Endothelial cell (in vitro differentiated cells): ENCODE results near the gene FAM111B. TPM values are rescaled to one million over a fixed set of nuclear protein-coding genes. Genes with fewer than 3 reads are reported as not detected.

Experiments
- DNase-seq: peaks from one replicate; pipeline ENCODE4 v3.0.0; 2021; ENCODE audit warnings: low spot score
- H3K27ac Mint-ChIP-seq: one replicate; pipeline ENCODE4 v1.8.0; 2021; ENCODE audit warnings: mixed read lengths, inconsistent platforms; ENCODE audit not compliant: unreplicated experiment
- H3K27me3 Mint-ChIP-seq: one replicate; pipeline ENCODE4 v1.8.0; 2021; ENCODE audit warnings: mild to moderate bottlenecking, moderate library complexity, mixed read lengths, inconsistent platforms; ENCODE audit not compliant: unreplicated experiment
- H3K36me3 Mint-ChIP-seq: one replicate; pipeline ENCODE4 v1.8.0; 2021; ENCODE audit warnings: mild to moderate bottlenecking, low read depth, mixed read lengths, inconsistent platforms; ENCODE audit not compliant: unreplicated experiment
- H3K4me1 Mint-ChIP-seq: one replicate; pipeline ENCODE4 v1.8.0; 2021; ENCODE audit warnings: mild to moderate bottlenecking, mixed read lengths, inconsistent platforms; ENCODE audit not compliant: unreplicated experiment
- H3K4me3 Mint-ChIP-seq: one replicate; pipeline ENCODE4 v1.8.0; 2021; ENCODE audit warnings: mild to moderate bottlenecking, mixed read lengths, inconsistent platforms; ENCODE audit not compliant: unreplicated experiment
- H3K9me3 Mint-ChIP-seq: one replicate; pipeline ENCODE4 v1.8.0; 2021; ENCODE audit warnings: mixed read lengths, inconsistent platforms; ENCODE audit not compliant: unreplicated experiment
- total RNA-seq: library from RNA; stranded (reverse); fragmentation: NEBNext Ultra II Directional; extraction: Animal tissue kit (Norgen Biotek cat#: 25700); gene quantifications from one replicate; pipeline ENCODE4 v1.2.1, GENCODE V29; 2021; ENCODE audit not compliant: unreplicated experiment
- TF ChIP-seq, protein P1 (sequence below): fragments of 200-600 bp; sonication (generic); IDR thresholded peaks from one replicate; pipeline ENCODE4 v1.5.0; 2021; ENCODE audit warnings: antibody characterized with exemption; ENCODE audit not compliant: unreplicated experiment

The FAM111B gene
- total RNA-seq, 1 donor from 2014 or later: 3.4 TPM

DNA sequence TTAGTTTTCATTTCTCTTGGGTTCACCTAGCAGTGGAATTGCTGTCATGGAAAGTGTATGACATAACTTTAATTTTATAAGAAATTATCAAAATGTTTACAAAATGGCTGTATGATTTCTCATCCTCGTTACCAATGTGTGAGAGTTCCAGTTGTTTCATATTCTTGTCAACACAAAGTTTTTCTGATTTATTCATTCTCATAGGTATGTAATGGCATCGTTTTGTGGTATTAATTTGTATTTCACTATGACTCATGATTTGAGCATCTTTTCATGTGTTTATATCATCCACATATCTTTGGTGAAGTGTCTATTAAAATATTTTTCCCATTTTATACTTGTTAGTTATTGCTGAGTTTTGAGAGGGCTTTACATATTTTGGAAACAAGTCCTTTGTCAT, 5.5 kb downstream of the FAM111B start:
- no peak for DNase-seq
- TF ChIP-seq, protein P1, sequence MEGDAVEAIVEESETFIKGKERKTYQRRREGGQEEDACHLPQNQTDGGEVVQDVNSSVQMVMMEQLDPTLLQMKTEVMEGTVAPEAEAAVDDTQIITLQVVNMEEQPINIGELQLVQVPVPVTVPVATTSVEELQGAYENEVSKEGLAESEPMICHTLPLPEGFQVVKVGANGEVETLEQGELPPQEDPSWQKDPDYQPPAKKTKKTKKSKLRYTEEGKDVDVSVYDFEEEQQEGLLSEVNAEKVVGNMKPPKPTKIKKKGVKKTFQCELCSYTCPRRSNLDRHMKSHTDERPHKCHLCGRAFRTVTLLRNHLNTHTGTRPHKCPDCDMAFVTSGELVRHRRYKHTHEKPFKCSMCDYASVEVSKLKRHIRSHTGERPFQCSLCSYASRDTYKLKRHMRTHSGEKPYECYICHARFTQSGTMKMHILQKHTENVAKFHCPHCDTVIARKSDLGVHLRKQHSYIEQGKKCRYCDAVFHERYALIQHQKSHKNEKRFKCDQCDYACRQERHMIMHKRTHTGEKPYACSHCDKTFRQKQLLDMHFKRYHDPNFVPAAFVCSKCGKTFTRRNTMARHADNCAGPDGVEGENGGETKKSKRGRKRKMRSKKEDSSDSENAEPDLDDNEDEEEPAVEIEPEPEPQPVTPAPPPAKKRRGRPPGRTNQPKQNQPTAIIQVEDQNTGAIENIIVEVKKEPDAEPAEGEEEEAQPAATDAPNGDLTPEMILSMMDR: no peak
- H3K9me3 Mint-ChIP-seq: no peaks in the 10 kb centered on the region
- peaks cover 17% of the 10 kb centered on the region for H3K36me3 Mint-ChIP-seq
- H3K4me1 Mint-ChIP-seq: peaks cover 4% of the 10 kb centered on the region
- H3K27ac Mint-ChIP-seq: no peak overlapping the region
- no peak overlapping the region for H3K4me3 Mint-ChIP-seq
- H3K27me3 Mint-ChIP-seq: peaks cover 3% of the 10 kb centered on the region

DNA sequence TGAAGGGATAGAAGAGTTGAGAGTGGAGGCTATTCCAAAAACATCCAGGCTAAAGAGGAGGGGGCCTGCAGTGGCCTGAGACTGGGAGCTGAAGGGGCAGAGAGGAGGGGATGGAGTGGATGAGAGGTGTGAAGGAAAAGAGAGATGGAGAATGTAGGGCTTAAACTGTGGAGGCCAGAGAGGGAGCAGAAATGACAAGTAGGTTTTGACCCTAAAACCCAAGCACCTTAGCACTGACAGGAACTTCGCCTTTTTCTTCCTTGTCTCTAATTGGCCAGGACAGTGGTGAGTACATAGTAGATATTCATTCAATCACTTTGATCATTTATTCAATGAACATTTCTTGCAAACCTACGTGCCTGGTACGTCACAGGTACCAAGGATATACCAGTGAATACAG, 7.3 kb downstream of the FAM111B start:
- Mint-ChIP-seq H3K4me1 (no peaks in the 10 kb centered on the region), H3K36me3 (peaks cover 22% of the 10 kb centered on the region), H3K9me3 (no peaks in the 10 kb centered on the region), H3K27ac (no peak overlapping the region), H3K27me3 (peaks cover 3% of the 10 kb centered on the region), H3K4me3 (no peak overlapping the region)
- TF ChIP-seq, protein P1: no peak
- DNase-seq: no peak

DNA sequence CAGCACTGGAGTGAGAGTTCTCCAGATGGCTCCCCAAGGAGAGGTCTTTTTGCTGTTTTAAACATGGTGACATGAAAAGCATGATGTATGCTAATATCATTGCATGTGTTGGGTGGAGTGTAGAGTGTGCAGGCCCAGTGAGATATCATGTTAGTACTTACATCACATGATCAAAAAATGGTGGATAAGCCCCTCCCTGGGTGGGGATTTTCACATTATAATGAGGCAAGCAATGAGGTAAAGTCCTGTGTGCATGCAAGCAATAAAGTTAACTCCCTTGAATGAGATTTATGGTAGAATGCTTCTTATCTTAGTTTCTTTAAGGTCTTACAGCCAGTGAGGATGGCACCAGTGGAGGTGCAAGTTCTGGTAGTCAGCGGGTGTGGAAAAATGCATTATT, 8.5 kb downstream of the FAM111B start:
- Mint-ChIP-seq H3K4me1 (no peaks in the 10 kb centered on the region), H3K27me3 (peaks cover 3% of the 10 kb centered on the region), H3K27ac (no peak overlapping the region), H3K36me3 (peaks cover 22% of the 10 kb centered on the region), H3K4me3 (no peak overlapping the region), H3K9me3 (no peaks in the 10 kb centered on the region)
- no peak for DNase-seq
- TF ChIP-seq, protein P1: no peak

DNA sequence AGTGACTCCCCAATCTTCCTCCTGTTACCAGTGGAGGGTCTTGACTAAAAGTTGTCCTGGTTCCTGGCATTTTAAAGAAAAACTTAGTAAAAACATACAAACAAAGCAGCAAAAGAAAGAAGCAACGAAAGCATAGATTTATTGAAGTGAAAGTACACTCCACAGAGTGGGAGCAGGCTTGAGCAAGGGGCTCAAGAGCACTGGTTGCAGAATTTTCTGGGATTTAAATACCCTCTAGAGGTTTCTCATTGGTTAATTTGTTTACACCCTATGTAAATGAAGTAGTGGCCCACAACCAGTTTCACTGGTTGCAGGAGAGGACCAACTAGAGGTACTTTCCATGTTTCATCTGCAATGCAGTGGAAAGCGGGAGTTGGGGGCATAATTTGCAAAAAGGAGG, 10.7 kb downstream of the FAM111B start:
- H3K27ac Mint-ChIP-seq: no peak overlapping the region
- no peaks in the 10 kb centered on the region for H3K4me1 Mint-ChIP-seq
- TF ChIP-seq, protein P1: no peak
- H3K9me3 Mint-ChIP-seq: no peaks in the 10 kb centered on the region
- peaks cover 3% of the 10 kb centered on the region for H3K27me3 Mint-ChIP-seq
- DNase-seq: no peak
- peaks cover 22% of the 10 kb centered on the region for H3K36me3 Mint-ChIP-seq
- H3K4me3 Mint-ChIP-seq: no peak overlapping the region

DNA sequence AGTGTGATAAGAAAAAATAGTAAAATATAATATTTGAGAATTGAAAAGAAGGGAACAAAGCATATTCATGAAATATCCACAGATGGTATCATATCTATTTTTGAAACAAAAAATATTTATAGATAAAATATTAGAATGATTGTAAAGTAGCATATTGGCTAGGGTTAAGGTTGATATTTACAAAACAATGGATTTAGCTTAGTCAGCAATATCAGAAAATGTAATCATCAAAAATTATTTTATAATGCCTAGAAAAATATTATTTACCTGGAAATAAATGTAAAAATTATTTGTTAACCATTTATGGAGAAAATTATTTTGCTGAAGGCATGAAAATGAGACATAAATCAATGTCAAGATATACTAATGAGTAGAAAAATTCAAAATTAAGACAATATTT, 12.8 kb downstream of the FAM111B start:
- Mint-ChIP-seq H3K27ac (no peak overlapping the region), H3K27me3 (no peaks in the 10 kb centered on the region), H3K36me3 (peaks cover 25% of the 10 kb centered on the region), H3K4me3 (no peak overlapping the region), H3K9me3 (no peaks in the 10 kb centered on the region), H3K4me1 (no peaks in the 10 kb centered on the region)
- TF ChIP-seq, protein P1: no peak
- DNase-seq: no peak
